ENCODE results near the gene CEP72. TPM values are rescaled to one million over a fixed set of nuclear protein-coding genes. Genes with fewer than 3 reads are reported as not detected.

The CEP72 gene
- total RNA-seq, 1 donor from 2014 or later, result 6.8 TPM

- no peak for TF ChIP-seq CTCF (IDR thresholded peaks at IDR 0.05; ENCODE audit: insufficient read depth, low read length, severe bottlenecking)
- H3K27me3 ChIP-seq (ENCODE audit: control insufficient read depth, insufficient read depth, low read length), result peaks cover 3% of the 10 kb centered on the region
- FAIRE-seq (peak; percentile 64), DNase-seq (ENCODE audit: low read depth) (no peak)
- H3K4me3 ChIP-seq (ENCODE audit: low read depth, low read length), result no peak overlapping the region
- H3K36me3 ChIP-seq (ENCODE audit: control insufficient read depth, insufficient read depth, low read length), result no peaks in the 10 kb centered on the region
Observed at GRCh38 chr5:607541-608428, 4.4 kb upstream of the CEP72 start.

- no peak for TF ChIP-seq CTCF (IDR thresholded peaks at IDR 0.05; ENCODE audit: insufficient read depth, low read length, severe bottlenecking)
- no peak overlapping the region for H3K4me3 ChIP-seq (ENCODE audit: low read depth, low read length)
- no peak for FAIRE-seq
- peaks cover 3% of the 10 kb centered on the region for H3K27me3 ChIP-seq (ENCODE audit: control insufficient read depth, insufficient read depth, low read length)
- H3K36me3 ChIP-seq (ENCODE audit: control insufficient read depth, insufficient read depth, low read length), result no peaks in the 10 kb centered on the region
- DNase-seq (ENCODE audit: low read depth), result no peak
Observed at GRCh38 chr5:608429-609370, 3.4 kb upstream of the CEP72 start.

- no peak for TF ChIP-seq CTCF (IDR thresholded peaks at IDR 0.05; ENCODE audit: insufficient read depth, low read length, severe bottlenecking)
- no peak for FAIRE-seq
- H3K4me3 ChIP-seq (ENCODE audit: low read depth, low read length), result no peak overlapping the region
Observed at GRCh38 chr5:609506-609905, 2.6 kb upstream of the CEP72 start.

GRCh38 chr5:610011-610743 is 2.0 kb upstream of the CEP72 start:
- FAIRE-seq, result peak; percentile 13
- H3K27me3 ChIP-seq (ENCODE audit: control insufficient read depth, insufficient read depth, low read length), result peaks cover 3% of the 10 kb centered on the region
- no peak for DNase-seq (ENCODE audit: low read depth)
- no peaks in the 10 kb centered on the region for H3K36me3 ChIP-seq (ENCODE audit: control insufficient read depth, insufficient read depth, low read length)
- no peak overlapping the region for H3K4me3 ChIP-seq (ENCODE audit: low read depth, low read length)
- no peak for TF ChIP-seq CTCF (IDR thresholded peaks at IDR 0.05; ENCODE audit: insufficient read depth, low read length, severe bottlenecking)

More at GRCh38 chr5:609506-609905, 2.6 kb upstream of the CEP72 start:
- Histone ChIP-seq H3K27me3 (ENCODE audit: control insufficient read depth, insufficient read depth, low read length) (peaks cover 3% of the 10 kb centered on the region), H3K36me3 (ENCODE audit: control insufficient read depth, insufficient read depth, low read length) (no peaks in the 10 kb centered on the region)
- DNase-seq (ENCODE audit: low read depth), result no peak

All from bronchial epithelial cell (primary cell).